Measurements from ENCODE around the gene SLC27A2.

- no peak for TF ChIP-seq CTCF (IDR thresholded peaks at IDR 0.05)
- no peak for TF ChIP-seq POLR2A (IDR thresholded peaks at IDR 0.05)
Measured at GRCh38 chr15:50180582-50180981, 1.4 kb upstream of the SLC27A2 start.
